DOHH2 (cell line): Measurements from ENCODE around the gene TTC21B.

Experiments used
- H3F3A ChIP-seq: fragments of 200-600 bp; sonication (generic), shearing (Covaris generic); 2 replicates; pipeline ENCODE4 v1.6.0; 2016; ENCODE audit warnings: antibody characterized with exemption, mild to moderate bottlenecking; ENCODE audit not compliant: control insufficient read depth, insufficient read depth
- H3K27ac ChIP-seq: fragments of 200-600 bp; sonication (generic); 2 replicates; pipeline ENCODE4 v1.5.1; 2014; ENCODE audit warnings: low read depth, mild to moderate bottlenecking, low read length, moderate library complexity
- H3K27me3 ChIP-seq: fragments of 200-600 bp; sonication (generic); 2 replicates; pipeline ENCODE4 v1.6.1; 2014; ENCODE audit warnings: mild to moderate bottlenecking, low read length, mixed read lengths; ENCODE audit not compliant: control insufficient read depth
- H3K36me3 ChIP-seq: fragments of 200-600 bp; sonication (generic); 2 replicates; pipeline ENCODE4 v1.6.1; 2014; ENCODE audit warnings: mild to moderate bottlenecking, low read length, moderate library complexity, mixed read lengths; ENCODE audit not compliant: control insufficient read depth
- H3K4me1 ChIP-seq: fragments of 200-600 bp; sonication (generic); 2 replicates; pipeline ENCODE4 v1.6.1; 2014; ENCODE audit warnings: mild to moderate bottlenecking, low read length, mixed read lengths; ENCODE audit not compliant: control insufficient read depth
- H3K4me2 ChIP-seq: fragments of 200-600 bp; sonication (generic); 2 replicates; pipeline ENCODE4 v1.6.0; 2014; ENCODE audit warnings: mild to moderate bottlenecking, low read length, moderate library complexity
- H3K4me3 ChIP-seq: fragments of 200-600 bp; sonication (generic); 2 replicates; pipeline ENCODE4 v1.5.1; 2014; ENCODE audit warnings: mild to moderate bottlenecking, low read length, mixed read lengths
- H3K79me2 ChIP-seq: fragments of 200-600 bp; sonication (generic); 2 replicates; pipeline ENCODE4 v1.6.1; 2014; ENCODE audit warnings: mild to moderate bottlenecking, low read length, mixed read lengths; ENCODE audit not compliant: control insufficient read depth
- H3K9me2 ChIP-seq: fragments of 200-600 bp; sonication (generic); replicated peaks from 2 replicates; pipeline ENCODE4 v1.6.1; 2014; ENCODE audit warnings: mild to moderate bottlenecking, low read length, mixed read lengths; ENCODE audit not compliant: control insufficient read depth
- H3K9me3 ChIP-seq: fragments of 200-600 bp; sonication (generic); 2 replicates; pipeline ENCODE4 v1.6.1; 2014; ENCODE audit warnings: antibody characterized with exemption, low read length, mixed read lengths; ENCODE audit not compliant: control insufficient read depth, insufficient read depth
- H4K20me1 ChIP-seq: fragments of 200-600 bp; sonication (generic); 2 replicates; pipeline ENCODE4 v1.6.0; 2014; ENCODE audit warnings: low read depth, mild to moderate bottlenecking, antibody characterized with exemption, low read length, moderate library complexity; ENCODE audit not compliant: control insufficient read depth, insufficient read depth
- EZH2phosphoT487 ChIP-seq: fragments of 200-600 bp; sonication (generic); IDR thresholded peaks from 2 replicates; pipeline ENCODE4 v1.6.1; 2017; ENCODE audit warnings: borderline replicate concordance, mild to moderate bottlenecking, antibody characterized with exemption, low read length, moderate library complexity, mixed read lengths
- TF ChIP-seq, protein P1 (sequence below): fragments of 200-600 bp; sonication (generic); IDR thresholded peaks from one replicate; pipeline ENCODE4 v1.5.1; 2014; ENCODE audit warnings: antibody characterized with exemption, mild to moderate bottlenecking, low read depth, low read length; ENCODE audit not compliant: poor library complexity, severe bottlenecking

The TTC21B gene

DNA sequence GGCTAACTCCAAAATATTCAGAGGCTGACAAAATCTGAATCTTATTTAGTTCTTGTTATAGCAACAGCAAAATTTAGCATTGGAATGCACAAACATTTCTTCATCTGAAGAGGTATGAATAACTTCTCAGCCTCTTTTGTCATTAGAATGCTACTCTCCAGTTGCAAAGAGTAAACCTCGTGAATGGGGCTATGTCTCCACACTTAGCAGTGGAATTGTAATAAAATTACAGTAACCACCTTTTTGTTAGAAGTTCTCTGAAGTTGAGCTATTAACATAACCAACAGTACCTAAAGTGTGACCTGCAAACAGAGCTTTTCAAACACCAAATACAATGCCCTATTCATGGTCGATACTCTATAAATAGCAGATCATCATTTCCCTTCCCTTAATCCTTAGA, 109.4 kb downstream of the TTC21B start:
- Histone ChIP-seq H3K4me2 (no peak overlapping the region), H4K20me1 (no peaks in the 10 kb centered on the region), H3K4me3 (no peak overlapping the region), H3K4me1 (peaks cover 8% of the 10 kb centered on the region), H3K9me2 (no peaks in the 10 kb centered on the region), H3F3A (no peaks in the 10 kb centered on the region), H3K36me3 (no peaks in the 10 kb centered on the region), H3K27me3 (no peaks in the 10 kb centered on the region), H3K79me2 (no peaks in the 10 kb centered on the region), H3K9me3 (no peaks in the 10 kb centered on the region), H3K27ac (no peak overlapping the region)
- TF ChIP-seq, protein P1, sequence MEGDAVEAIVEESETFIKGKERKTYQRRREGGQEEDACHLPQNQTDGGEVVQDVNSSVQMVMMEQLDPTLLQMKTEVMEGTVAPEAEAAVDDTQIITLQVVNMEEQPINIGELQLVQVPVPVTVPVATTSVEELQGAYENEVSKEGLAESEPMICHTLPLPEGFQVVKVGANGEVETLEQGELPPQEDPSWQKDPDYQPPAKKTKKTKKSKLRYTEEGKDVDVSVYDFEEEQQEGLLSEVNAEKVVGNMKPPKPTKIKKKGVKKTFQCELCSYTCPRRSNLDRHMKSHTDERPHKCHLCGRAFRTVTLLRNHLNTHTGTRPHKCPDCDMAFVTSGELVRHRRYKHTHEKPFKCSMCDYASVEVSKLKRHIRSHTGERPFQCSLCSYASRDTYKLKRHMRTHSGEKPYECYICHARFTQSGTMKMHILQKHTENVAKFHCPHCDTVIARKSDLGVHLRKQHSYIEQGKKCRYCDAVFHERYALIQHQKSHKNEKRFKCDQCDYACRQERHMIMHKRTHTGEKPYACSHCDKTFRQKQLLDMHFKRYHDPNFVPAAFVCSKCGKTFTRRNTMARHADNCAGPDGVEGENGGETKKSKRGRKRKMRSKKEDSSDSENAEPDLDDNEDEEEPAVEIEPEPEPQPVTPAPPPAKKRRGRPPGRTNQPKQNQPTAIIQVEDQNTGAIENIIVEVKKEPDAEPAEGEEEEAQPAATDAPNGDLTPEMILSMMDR = no peak
- TF ChIP-seq EZH2phosphoT487 = no peak

GRCh38 chr2:165843351-165843750, 110.2 kb downstream of the TTC21B start:
- no peak overlapping the region for H3K4me3 ChIP-seq
- H3K4me1 ChIP-seq = peaks cover under 1% of the 10 kb centered on the region; the same call in 1 of the 2 replicates

GRCh38 chr2:165840333-165840958, 113.1 kb downstream of the TTC21B start:
- Histone ChIP-seq H3K36me3 (no peaks in the 10 kb centered on the region), H3K79me2 (no peaks in the 10 kb centered on the region), H3K27ac (no peak overlapping the region), H3K27me3 (no peaks in the 10 kb centered on the region), H3K4me1 (no peaks in the 10 kb centered on the region), H3F3A (no peaks in the 10 kb centered on the region), H3K9me2 (no peaks in the 10 kb centered on the region), H3K9me3 (no peaks in the 10 kb centered on the region), H3K4me2 (no peak overlapping the region), H3K4me3 (no peak overlapping the region), H4K20me1 (no peaks in the 10 kb centered on the region)
- TF ChIP-seq EZH2phosphoT487 = no peak
- TF ChIP-seq, protein P1 = no peak

More at GRCh38 chr2:165843351-165843750, 110.2 kb downstream of the TTC21B start:
- no peaks in the 10 kb centered on the region for H3K79me2 ChIP-seq
- TF ChIP-seq, protein P1 = no peak
- no peak for TF ChIP-seq EZH2phosphoT487
- H3K9me2 ChIP-seq = no peaks in the 10 kb centered on the region
- no peaks in the 10 kb centered on the region for H3K36me3 ChIP-seq
- no peaks in the 10 kb centered on the region for H3F3A ChIP-seq
- no peaks in the 10 kb centered on the region for H4K20me1 ChIP-seq
- no peaks in the 10 kb centered on the region for H3K27me3 ChIP-seq
- H3K4me2 ChIP-seq = no peak overlapping the region
- no peak overlapping the region for H3K27ac ChIP-seq
- no peaks in the 10 kb centered on the region for H3K9me3 ChIP-seq
